Fibroblast of mammary gland (primary cell): ENCODE results near the gene ADCY2.

ENCODE experiments used
- DNase-seq: peaks from one replicate; pipeline ENCODE4 v3.0.0-alpha.2; 2010; ENCODE audit warnings: low read depth
- H3K4me3 ChIP-seq: 2 replicates; pipeline ENCODE4 v1.5.1; 2011; ENCODE audit warnings: low read depth, mild to moderate bottlenecking, low read length, moderate library complexity; ENCODE audit not compliant: control insufficient read depth
- CTCF ChIP-seq: conservative IDR thresholded peaks from 2 replicates; pipeline ENCODE4 v1.5.1; 2011; ENCODE audit warnings: low read depth, low read length, inconsistent platforms; ENCODE audit not compliant: control insufficient read depth, insufficient read depth

The ADCY2 gene

GRCh38 chr5:7548596-7548995 is 152.7 kb downstream of the ADCY2 start:
- H3K4me3 ChIP-seq: no peak overlapping the region
- DNase-seq: no peak
- TF ChIP-seq CTCF: no peak

GRCh38 chr5:7565559-7565958 is 169.6 kb downstream of the ADCY2 start:
- no peak overlapping the region for H3K4me3 ChIP-seq
- no peak for TF ChIP-seq CTCF
- DNase-seq: no peak

GRCh38 chr5:7576023-7576715 is 180.2 kb downstream of the ADCY2 start:
- TF ChIP-seq CTCF: no peak
- DNase-seq: no peak
- no peak overlapping the region for H3K4me3 ChIP-seq

- no peak overlapping the region for H3K4me3 ChIP-seq
- no peak for DNase-seq
- TF ChIP-seq CTCF: no peak
Measured at GRCh38 chr5:7577381-7577780, 181.4 kb downstream of the ADCY2 start.

- no peak for DNase-seq
- no peak overlapping the region for H3K4me3 ChIP-seq
- no peak for TF ChIP-seq CTCF
Measured at GRCh38 chr5:7578071-7578470, 182.1 kb downstream of the ADCY2 start.

- no peak overlapping the region for H3K4me3 ChIP-seq
- no peak for TF ChIP-seq CTCF
- no peak for DNase-seq
Measured at GRCh38 chr5:7584749-7585148, 188.8 kb downstream of the ADCY2 start.

- H3K4me3 ChIP-seq: no peak overlapping the region
- no peak for DNase-seq
- TF ChIP-seq CTCF: no peak
Measured at GRCh38 chr5:7585807-7586206, 189.9 kb downstream of the ADCY2 start.
